K562 (cell line): ENCODE results near the gene LTBP1. TPM values are rescaled to one million over a fixed set of nuclear protein-coding genes. Genes with fewer than 3 reads are reported as not detected.

Experiments
- ATAC-seq: fragments of 200-7000 bp; cut with Tn5 transposase; 3 replicates; pipeline ENCODE4 v1.9.1; 2020; ENCODE audit warnings: moderate library complexity
- BruUV-seq: library from RNA; stranded (reverse); fragments of 400-500 nt; replicated peaks from 2 replicates; lab custom pipeline; 2021; lab: Mats Ljungman, UMichigan
- CTCF ChIA-PET: fragments of 300-600 bp; formaldehyde crosslinking; extraction: SDS; loops from one replicate; lab custom pipeline; 2021; ENCODE audit warnings: low intra/inter-chr PET ratio; lab: Yijun Ruan, JAX
- POLR2A ChIA-PET: fragments of 300-600, 350-650 bp; sonication (Branson Sonifier 250); formaldehyde crosslinking; extraction: SDS; loops from one replicate; lab custom pipeline; 2021; ENCODE audit warnings: antibody characterized with exemption, inconsistent platforms; lab: Yijun Ruan, JAX
- DNase-seq, 4 experiments: peaks; one replicate each; pipeline versions ENCODE4 v3.0.0 to v3.0.0-alpha.2; 2011 to 2018; ENCODE audit warnings: low spot score in 3 of 4, mixed read lengths in 3 of 4; ENCODE audit errors: extremely low read depth in 1 of 4
- FAIRE-seq: peaks from 2 replicates; lab custom pipeline; 2011; peaks lifted over from hg19 to GRCh38; lab: Jason Lieb, UNC
- H2AFZ ChIP-seq: 2 replicates; pipeline ENCODE4 v1.6.0; 2011; ENCODE audit warnings: low read depth, low read length, control low read depth, inconsistent platforms
- H3K27ac ChIP-seq: fragments of 200-600 bp; 3 replicates; pipeline ENCODE4 v1.8.0; 2011; ENCODE audit warnings: low read depth, mild to moderate bottlenecking, control low read depth, inconsistent platforms, low read length, moderate library complexity, mixed read lengths; ENCODE audit errors: extremely low read depth
- H3K27me3 ChIP-seq, 2 experiments: fragments of 300-600 bp in 1 of 2; 2 replicates in 1 of 2; 3 replicates in 1 of 2; pipeline versions ENCODE4 v1.6.0 to v1.8.0; 2011; ENCODE audit warnings: inconsistent platforms in 2 of 2, low read length in 2 of 2, mild to moderate bottlenecking in 1 of 2, mixed read lengths in 1 of 2, moderate library complexity in 1 of 2; ENCODE audit not compliant: control insufficient read depth in 2 of 2, insufficient read depth in 2 of 2
- H3K36me3 ChIP-seq: fragments of 300-600 bp; 3 replicates; pipeline ENCODE4 v1.8.0; 2011; ENCODE audit warnings: mild to moderate bottlenecking, low read length, inconsistent platforms; ENCODE audit not compliant: control insufficient read depth, insufficient read depth
- H3K4me1 ChIP-seq, 2 experiments: fragments of 200-600 bp in 1 of 2; replicated peaks in 1 of 2; 2 replicates in 1 of 2; 3 replicates in 1 of 2; pipeline versions ENCODE4 v1.5.1 to v1.8.0; 2011; ENCODE audit warnings: inconsistent platforms in 2 of 2, low read length in 2 of 2, mild to moderate bottlenecking in 1 of 2, mixed read lengths in 1 of 2, moderate library complexity in 1 of 2; ENCODE audit not compliant: control insufficient read depth in 2 of 2, insufficient read depth in 2 of 2
- H3K4me2 ChIP-seq: 2 replicates; pipeline ENCODE4 v1.6.1; 2011; ENCODE audit warnings: low read length, control low read depth, inconsistent platforms, mixed read lengths; ENCODE audit not compliant: insufficient read depth
- H3K4me3 ChIP-seq: fragments of 200-600 bp; sonication (generic), shearing (Covaris generic); 2 replicates; pipeline ENCODE4 v1.5.1; 2016; ENCODE audit warnings: control low read depth, inconsistent platforms
- H3K79me2 ChIP-seq: fragments of 200-600 bp; 3 replicates; pipeline ENCODE4 v1.8.0; 2011; ENCODE audit warnings: low read length, inconsistent platforms; ENCODE audit not compliant: control insufficient read depth, insufficient read depth
- H3K9ac ChIP-seq, 2 experiments: 2 replicates each; pipeline versions ENCODE4 v1.6.0 to v1.6.1; 2011; ENCODE audit warnings: low read depth in 2 of 2, low read length in 2 of 2, control low read depth in 1 of 2, inconsistent platforms in 1 of 2, mild to moderate bottlenecking in 1 of 2, mixed read lengths in 1 of 2; ENCODE audit not compliant: insufficient read depth in 1 of 2
- H3K9me1 ChIP-seq: one replicate; pipeline ENCODE4 v1.6.0; 2011; ENCODE audit warnings: inconsistent platforms, mild to moderate bottlenecking, low read length, moderate library complexity; ENCODE audit not compliant: control insufficient read depth, insufficient read depth
- H3K9me3 ChIP-seq: replicated peaks from 2 replicates; pipeline ENCODE4 v1.5.1; 2011; ENCODE audit warnings: low read depth, low read length, inconsistent platforms; ENCODE audit not compliant: control insufficient read depth, insufficient read depth
- H4K20me1 ChIP-seq: replicated peaks from 2 replicates; pipeline ENCODE4 v1.6.1; 2011; ENCODE audit warnings: low read length, inconsistent platforms, mixed read lengths; ENCODE audit not compliant: control insufficient read depth, insufficient read depth
- CBFA2T3 ChIP-seq: fragments of 450-650 bp; IDR thresholded peaks from 2 replicates; pipeline ENCODE4 v1.6.1; 2017
- GATAD2A ChIP-seq: fragments of 450-650 bp; IDR thresholded peaks from 2 replicates; pipeline ENCODE4 v1.6.1; 2017
- MEIS2 ChIP-seq: fragments of 450-650 bp; IDR thresholded peaks from 2 replicates; pipeline ENCODE4 v1.6.1; 2014; ENCODE audit warnings: mild to moderate bottlenecking; ENCODE audit not compliant: partially characterized antibody
- REST ChIP-seq, 2 experiments: fragments of 450-650 bp; formaldehyde crosslinking in 1 of 2; IDR thresholded peaks; 2 replicates each; pipeline versions ENCODE4 v1.4.0 to v1.6.1; 2014 to 2020; ENCODE audit warnings: mild to moderate bottlenecking in 2 of 2, borderline replicate concordance in 1 of 2, low read depth in 1 of 2
- TARDBP ChIP-seq: fragments of 450-650 bp; IDR thresholded peaks from 2 replicates; pipeline ENCODE4 v1.6.1; 2016
- TCF3 ChIP-seq: sonication (generic); formaldehyde crosslinking; IDR thresholded peaks from 2 replicates; pipeline ENCODE4 v1.4.0; 2020; ENCODE audit warnings: mild to moderate bottlenecking, missing genetic modification reagents
- WGBS: fragments of 100-300 bp; shearing (Covaris generic); methylation state at CpG from one replicate; pipeline ENCODE4 v1.1.6; 2016; ENCODE audit warnings: low coverage, mixed read lengths; ENCODE audit not compliant: insufficient coverage; ENCODE audit errors: missing lambda C conversion rate; 5-methylcytosine and 5-hydroxymethylcytosine counted together
- in situ Hi-C: fragments of 300-500 bp; cut with MboI; formaldehyde crosslinking; loops from 4 replicates; pipeline ENCODE4 v1.15.0; 2018; ENCODE audit warnings: inconsistent platforms, mixed read lengths
- intact Hi-C: fragments of 100-400 bp; cut with micrococcal nuclease; formaldehyde crosslinking; loops from 2 replicates; pipeline ENCODE4 v1.14.2; 2022
- polyA plus RNA-seq, 8 experiments: library from polyadenylated mRNA; depleted of rRNA in 4 of 8; stranded (reverse) in 5 of 8; unstranded in 3 of 8; fragments of >200 nt; fragmentation: Nextera tagmentation in 2 of 8; fragmentation: Illumina TruSeq in 1 of 8; extraction: Ambion mirVana in 2 of 8; extraction: Trizol in 1 of 8; gene quantifications; 2 replicates each; pipeline versions ENCODE4 v1.2.1 to v1.2.3, GENCODE V29; 2011 to 2014; ENCODE audit warnings: inconsistent platforms in 1 of 8, missing spikeins in 1 of 8
- total RNA-seq, 7 experiments: library from RNA; depleted of rRNA in 6 of 7; stranded (reverse); fragments of >200 nt in 6 of 7; fragmentation: Illumina TruSeq in 2 of 7; extraction: Trizol in 2 of 7; gene quantifications; 2 replicates each; pipeline versions ENCODE4 v1.2.1 to v1.2.3, GENCODE V29; 2011 to 2021; ENCODE audit warnings: low replicate concordance in 1 of 7

Gene LTBP1
- total and polyA plus RNA-seq, 9 of the 15 experiments (the other 6 are each of a cell fraction or from before 2014, with no cell fraction given): 3.6 to 16.4 (median 8.5) TPM

GRCh38 chr2:33209976-33210375 is 263.2 kb downstream of the LTBP1 start:
- Histone ChIP-seq H3K27ac (peak overlapping the region; percentile 26; the same call in 1 of the 3 replicates), H3K9ac (no peak overlapping the region), H3K9me3 (no peaks in the 10 kb centered on the region), H3K36me3 (no peaks in the 10 kb centered on the region; the same call in 2 of the 3 replicates), H3K27me3 (no peaks in the 10 kb centered on the region), H3K4me3 (no peak overlapping the region), H2AFZ (peak overlapping the region; percentile 48; the same call in 1 of the 2 replicates), H4K20me1 (no peaks in the 10 kb centered on the region), H3K4me2 (0 out of 2 replicates have a peak overlapping the region, but pooled peaks have one; percentile 22), H3K9me1 (no peaks in the 10 kb centered on the region), H3K79me2 (no peaks in the 10 kb centered on the region), H3K4me1 (peaks cover 0 to 28% of the 10 kb centered on the region in 2 experiments; a peak in 3 of 5 replicates)
- WGBS: 0% methylated on average over 1 of the region's 1 CpG
- ChIA-PET CTCF (no interaction called here), POLR2A (no interaction called here)
- in situ Hi-C loops (no loop called here), intact Hi-C loops (no loop called here)
- DNase-seq: peak in 2 of 4 experiments; percentile 24 to 34
- peak; percentile 39; the same call in 2 of the 3 replicates for ATAC-seq
- FAIRE-seq: peak; percentile 59
- 0 out of 2 replicates have a peak, but pooled peaks have one; percentile 2 for TF ChIP-seq GATAD2A
- no peak for TF ChIP-seq MEIS2
- TF ChIP-seq TARDBP: no peak
- TF ChIP-seq CBFA2T3: peak; percentile 39; the same call in 1 of the 2 replicates
- peak; percentile 45; the same call in 1 of the 2 replicates for TF ChIP-seq TCF3
- 0 out of 2 replicates have a peak, but pooled peaks have one; percentile 9 for TF ChIP-seq REST (IDR thresholded peaks at IDR 0.05; ENCODE audit: borderline replicate concordance)
- no peak for TF ChIP-seq REST (CRISPR knock-in tag; IDR thresholded peaks at IDR 0.05; ENCODE audit: low read depth)
- no TSS peak for BruUV-seq
